Transverse colon (tissue), 4 donors: ENCODE data around the gene CASP8. TPM values are rescaled to one million over a fixed set of nuclear protein-coding genes. Genes with fewer than 3 reads are reported as not detected.

Source experiments
- DNase-seq: peaks from one replicate; pipeline ENCODE4 v3.0.0-alpha.2; 2019
- H3K27ac ChIP-seq, 4 donors: fragments of 200-600 bp; sonication (generic); 2 replicates each; pipeline ENCODE4 v1.5.1; 2016 to 2018; ENCODE audit warnings: inconsistent platforms in 4 of 4
- H3K27me3 ChIP-seq: fragments of 200-600 bp; sonication (generic); 2 replicates; pipeline ENCODE4 v1.5.1; 2017; ENCODE audit warnings: inconsistent platforms
- H3K36me3 ChIP-seq, 4 donors: fragments of 200-600 bp; sonication (generic); 2 replicates each; pipeline ENCODE4 v1.5.1; 2017 to 2019; ENCODE audit warnings: inconsistent platforms in 4 of 4
- H3K4me1 ChIP-seq, 4 donors: fragments of 200-600 bp; sonication (generic); 2 replicates each; pipeline ENCODE4 v1.5.1; 2017 to 2020; ENCODE audit warnings: inconsistent platforms in 4 of 4
- H3K4me3 ChIP-seq, 4 donors: fragments of 200-600 bp; sonication (generic); 1 replicate in 1 of 4; 2 replicates in 3 of 4; pipeline versions ENCODE4 v1.5.1 to v1.6.1; 2017 to 2019; ENCODE audit warnings: inconsistent platforms in 4 of 4
- H3K9me3 ChIP-seq, 2 donors: fragments of 200-600 bp; sonication (generic); 2 replicates each; pipeline ENCODE4 v1.5.1; 2017 to 2019; ENCODE audit warnings: inconsistent platforms in 2 of 2
- CTCF ChIP-seq, 5 experiments: fragments of 200-600 bp in 3 of 5; fragments of 450-650 bp in 2 of 5; sonication (generic) in 3 of 5; IDR thresholded peaks; 1 replicate in 2 of 5; 2 replicates in 3 of 5; pipeline ENCODE4 v1.5.1; 2016 to 2017; ENCODE audit warnings: antibody characterized with exemption in 5 of 5, inconsistent platforms in 3 of 5, mild to moderate bottlenecking in 2 of 5, moderate library complexity in 1 of 5
- EP300 ChIP-seq: sonication (generic); formaldehyde crosslinking; IDR thresholded peaks from one replicate; pipeline ENCODE4 v1.6.1; 2017; ENCODE audit warnings: antibody characterized with exemption, low read depth
- POLR2A ChIP-seq: fragments of 450-650 bp; IDR thresholded peaks from one replicate; pipeline ENCODE4 v1.6.1; 2016; ENCODE audit warnings: antibody characterized with exemption, mild to moderate bottlenecking, moderate library complexity
- POLR2AphosphoS5 ChIP-seq, 3 donors: sonication (generic); formaldehyde crosslinking; IDR thresholded peaks; one replicate each; pipeline ENCODE4 v1.6.1; 2016; ENCODE audit warnings: antibody characterized with exemption in 3 of 3
- WGBS, 2 donors: methylation state at CpG; one replicate each; pipeline ENCODE4 v1.1.5; 2018; ENCODE audit warnings: low coverage in 1 of 2; 5-methylcytosine and 5-hydroxymethylcytosine counted together
- in situ Hi-C, 4 donors: fragments of 200-750 bp; cut with MboI; loops; one replicate each; pipeline versions ENCODE4 v1.15.0 to v1.15.1; 2017; ENCODE audit warnings: low sequenced_read_pairs in 3 of 4, low pct_ligation_motif_present in 1 of 4, low pct_unique_long_range_greater_than_20kb in 1 of 4
- intact Hi-C: fragments of 100-400 bp; cut with DNase I; formaldehyde crosslinking; loops from one replicate; pipeline ENCODE4 v1.15.1; 2023; ENCODE audit warnings: low total_unique reads
- total RNA-seq, 4 donors: library from RNA; depleted of rRNA; stranded (reverse); fragments of >200 nt; gene quantifications; one replicate each; pipeline ENCODE4 v1.1.0, GENCODE V29; 2016

Gene CASP8
- total RNA-seq, 4 donors from 2014 or later = 27.6 to 55.7 (median 40.5) TPM

GRCh38 chr2:201275990-201276389, 15.7 kb downstream of the CASP8 start:
- 79% methylated on average over 5 of the region's 5 CpGs; no CpG with 5 or more reads in 1 of the 2 donors for WGBS, 2 donors
- no peak overlapping the region for H3K4me3 ChIP-seq
- no peak overlapping the region for H3K27ac ChIP-seq
- TF ChIP-seq EP300 (no peak), POLR2A (no peak), CTCF (IDR thresholded peaks at IDR 0.05) (no peak), POLR2AphosphoS5 (IDR thresholded peaks at IDR 0.05) (no peak)
- in situ Hi-C loops (no loop called here), intact Hi-C loops (loop anchor here (10.0 kb wide), 1 partner anchor 199 kb away; no protein-coding TSS in a partner anchor)
- H3K36me3 ChIP-seq = peaks cover 0 to 51% (median 21%) of the 10 kb centered on the region in 4 donors
- no peak for DNase-seq
- peaks cover 0 to 4% (median 0%) of the 10 kb centered on the region in 4 donors for H3K4me1 ChIP-seq
- no peaks in the 10 kb centered on the region for H3K9me3 ChIP-seq
- H3K27me3 ChIP-seq = no peaks in the 10 kb centered on the region

- no peaks in the 10 kb centered on the region for H3K9me3 ChIP-seq
- intact Hi-C loops (loop anchor here (10.0 kb wide), 1 partner anchor 198 kb away; no protein-coding TSS in a partner anchor), in situ Hi-C loops (no loop called here)
- peaks cover 0 to 46% (median 21%) of the 10 kb centered on the region in 4 donors for H3K36me3 ChIP-seq
- H3K27me3 ChIP-seq = no peaks in the 10 kb centered on the region
- H3K27ac ChIP-seq = no peak overlapping the region
- no peak overlapping the region for H3K4me3 ChIP-seq
- 82 to 90% methylated on average over 5 to 6 of the region's 6 CpGs for WGBS, 2 donors
- peaks cover 0 to 4% (median 0%) of the 10 kb centered on the region in 4 donors for H3K4me1 ChIP-seq
- TF ChIP-seq EP300 (no peak), POLR2A (no peak), POLR2AphosphoS5 (IDR thresholded peaks at IDR 0.05) (no peak), CTCF (IDR thresholded peaks at IDR 0.05) (no peak)
- no peak for DNase-seq
Measured at GRCh38 chr2:201276511-201276910, 16.2 kb downstream of the CASP8 start.

GRCh38 chr2:201279079-201279478, 18.7 kb downstream of the CASP8 start:
- Histone ChIP-seq H3K4me3 (no peak overlapping the region), H3K27me3 (no peaks in the 10 kb centered on the region), H3K36me3 (peaks cover 0 to 33% (median 16%) of the 10 kb centered on the region in 4 donors), H3K9me3 (no peaks in the 10 kb centered on the region), H3K27ac (no peak overlapping the region), H3K4me1 (peaks cover 0 to 4% (median 0%) of the 10 kb centered on the region in 4 donors)
- TF ChIP-seq POLR2AphosphoS5 (IDR thresholded peaks at IDR 0.05) = no peak
- TF ChIP-seq CTCF (IDR thresholded peaks at IDR 0.05) = no peak
- TF ChIP-seq POLR2A = no peak
- no peak for TF ChIP-seq EP300
- 40 to 76% methylated on average over 1 of the region's 1 CpG for WGBS, 2 donors
- intact Hi-C loops (loop anchor here (10.0 kb wide), 1 partner anchor 196 kb away; no protein-coding TSS in a partner anchor), in situ Hi-C loops (no loop called here)
- no peak for DNase-seq

- H3K9me3 ChIP-seq = no peaks in the 10 kb centered on the region
- intact Hi-C loops (no loop called here), in situ Hi-C loops (no loop called here)
- no peak for DNase-seq
- no peak overlapping the region for H3K4me3 ChIP-seq
- H3K27ac ChIP-seq = no peak overlapping the region
- H3K4me1 ChIP-seq = peaks cover 0 to 4% (median 0%) of the 10 kb centered on the region in 4 donors
- 90 to 94% methylated on average over 3 of the region's 3 CpGs for WGBS, 2 donors
- H3K27me3 ChIP-seq = no peaks in the 10 kb centered on the region
- peaks cover 0 to 26% (median 10%) of the 10 kb centered on the region in 4 donors for H3K36me3 ChIP-seq
- TF ChIP-seq POLR2A (no peak), POLR2AphosphoS5 (IDR thresholded peaks at IDR 0.05) (no peak), CTCF (IDR thresholded peaks at IDR 0.05) (no peak), EP300 (no peak)
Measured at GRCh38 chr2:201280191-201281040, 20.1 kb downstream of the CASP8 start.
